ENCODE results near the gene PTPRN2.

PTPRN2 gene

GRCh38 chr7:158494643-158495042, 93.0 kb downstream of the PTPRN2 start:
- no peaks in the 10 kb centered on the region for H3K36me3 ChIP-seq (ENCODE audit: control insufficient read depth in 2 of 2, insufficient read depth in 2 of 2, low read length in 2 of 2)
- no peak overlapping the region for H3K4me3 ChIP-seq (ENCODE audit: low read length in 2 of 2)
- peaks cover 2 to 8% of the 10 kb centered on the region in 2 donors for H3K4me1 ChIP-seq (ENCODE audit: control insufficient read depth in 2 of 2, insufficient read depth in 2 of 2, low read length in 2 of 2)
- H3K9me3 ChIP-seq (ENCODE audit: control insufficient read depth in 2 of 2, low read length in 2 of 2), result no peaks in the 10 kb centered on the region
- H3K27ac ChIP-seq (ENCODE audit: low read depth in 2 of 2, low read length in 2 of 2), result no peak overlapping the region
- H3K27me3 ChIP-seq (ENCODE audit: control insufficient read depth in 2 of 2, insufficient read depth in 2 of 2, low read length in 2 of 2), result no peaks in the 10 kb centered on the region
- H3K9ac ChIP-seq (ENCODE audit: low read depth in 1 of 2, low read length in 2 of 2), result no peak overlapping the region

DNA sequence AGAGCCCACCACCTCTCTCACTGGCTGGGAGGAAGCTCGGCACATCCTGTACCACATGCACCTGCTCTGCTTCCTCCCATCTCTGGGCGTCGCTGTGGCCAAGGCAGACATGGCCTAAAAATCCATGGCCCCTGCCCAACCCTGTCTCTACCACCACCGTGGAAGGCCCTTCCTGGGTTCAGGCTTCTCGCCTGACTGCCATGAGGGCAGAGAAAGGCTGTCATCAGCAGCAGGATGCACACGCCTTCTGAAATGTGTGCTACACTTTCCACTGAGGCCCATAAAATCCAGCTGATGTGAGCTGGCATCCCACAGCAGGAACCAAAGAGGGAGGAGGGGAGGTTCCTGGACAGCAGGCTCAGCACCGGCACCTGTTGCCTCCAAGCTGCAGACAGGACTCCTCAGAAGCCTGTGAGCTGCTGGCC, 93.4 kb downstream of the PTPRN2 start:
- no peaks in the 10 kb centered on the region for H3K9me3 ChIP-seq (ENCODE audit: control insufficient read depth in 2 of 2, low read length in 2 of 2)
- peaks cover 2 to 8% of the 10 kb centered on the region in 2 donors for H3K4me1 ChIP-seq (ENCODE audit: control insufficient read depth in 2 of 2, insufficient read depth in 2 of 2, low read length in 2 of 2)
- no peaks in the 10 kb centered on the region for H3K27me3 ChIP-seq (ENCODE audit: control insufficient read depth in 2 of 2, insufficient read depth in 2 of 2, low read length in 2 of 2)
- H3K4me3 ChIP-seq (ENCODE audit: low read length in 2 of 2), result no peak overlapping the region
- H3K27ac ChIP-seq (ENCODE audit: low read depth in 2 of 2, low read length in 2 of 2), result no peak overlapping the region
- no peaks in the 10 kb centered on the region for H3K36me3 ChIP-seq (ENCODE audit: control insufficient read depth in 2 of 2, insufficient read depth in 2 of 2, low read length in 2 of 2)
- no peak overlapping the region for H3K9ac ChIP-seq (ENCODE audit: low read depth in 1 of 2, low read length in 2 of 2)

DNA sequence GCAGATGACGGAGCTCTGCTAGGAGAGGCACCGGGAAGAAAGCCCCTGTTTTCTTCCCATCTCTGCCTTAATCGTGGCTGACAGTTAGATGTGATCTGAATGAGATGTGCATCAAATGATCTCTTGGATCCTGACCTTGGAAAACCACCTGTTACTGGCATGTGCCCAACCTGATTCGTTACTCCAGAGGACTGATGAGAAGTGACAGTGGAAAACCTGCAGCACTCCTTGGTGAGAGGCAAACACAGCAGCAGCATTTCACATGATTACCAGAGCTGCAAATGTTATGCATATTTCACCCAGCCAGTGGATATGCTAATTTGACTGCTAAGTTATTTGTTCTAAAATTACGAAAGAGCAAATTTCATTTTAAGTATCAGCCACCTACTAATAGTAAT, 95.3 kb downstream of the PTPRN2 start:
- H3K36me3 ChIP-seq (ENCODE audit: control insufficient read depth in 2 of 2, insufficient read depth in 2 of 2, low read length in 2 of 2), result no peaks in the 10 kb centered on the region
- H3K9ac ChIP-seq (ENCODE audit: low read depth in 1 of 2, low read length in 2 of 2), result no peak overlapping the region
- peaks cover 0 to 2% of the 10 kb centered on the region in 2 donors for H3K4me1 ChIP-seq (ENCODE audit: control insufficient read depth in 2 of 2, insufficient read depth in 2 of 2, low read length in 2 of 2)
- H3K27ac ChIP-seq (ENCODE audit: low read depth in 2 of 2, low read length in 2 of 2), result no peak overlapping the region
- H3K27me3 ChIP-seq (ENCODE audit: control insufficient read depth in 2 of 2, insufficient read depth in 2 of 2, low read length in 2 of 2), result no peaks in the 10 kb centered on the region
- no peak overlapping the region for H3K4me3 ChIP-seq (ENCODE audit: low read length in 2 of 2)
- no peaks in the 10 kb centered on the region for H3K9me3 ChIP-seq (ENCODE audit: control insufficient read depth in 2 of 2, low read length in 2 of 2)

DNA sequence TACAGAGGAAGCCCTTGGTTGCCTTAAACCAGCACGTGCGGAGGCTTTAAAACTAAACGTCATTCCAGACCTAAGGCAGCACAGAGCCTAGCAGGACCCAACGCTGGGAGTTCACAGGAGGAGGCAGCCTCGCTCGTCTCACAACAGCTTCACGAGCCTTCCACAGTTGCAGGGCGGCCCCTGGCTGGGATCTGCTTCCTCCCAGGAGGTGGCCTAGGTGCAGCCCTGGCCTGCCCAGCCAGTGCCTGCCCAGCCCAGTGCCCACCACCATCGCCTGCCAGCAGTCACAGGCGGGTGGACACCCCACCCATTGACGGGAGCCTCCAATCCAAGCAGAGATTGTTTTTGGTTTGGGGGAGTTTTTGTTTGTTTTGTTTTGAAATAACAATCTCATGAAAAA, 96.5 kb downstream of the PTPRN2 start:
- H3K4me3 ChIP-seq (ENCODE audit: low read length in 2 of 2), result no peak overlapping the region
- H3K36me3 ChIP-seq (ENCODE audit: control insufficient read depth in 2 of 2, insufficient read depth in 2 of 2, low read length in 2 of 2), result no peaks in the 10 kb centered on the region
- H3K9ac ChIP-seq (ENCODE audit: low read depth in 1 of 2, low read length in 2 of 2), result no peak overlapping the region
- H3K9me3 ChIP-seq (ENCODE audit: control insufficient read depth in 2 of 2, low read length in 2 of 2), result no peaks in the 10 kb centered on the region
- no peaks in the 10 kb centered on the region for H3K4me1 ChIP-seq (ENCODE audit: control insufficient read depth in 2 of 2, insufficient read depth in 2 of 2, low read length in 2 of 2)
- no peak overlapping the region for H3K27ac ChIP-seq (ENCODE audit: low read depth in 2 of 2, low read length in 2 of 2)
- no peaks in the 10 kb centered on the region for H3K27me3 ChIP-seq (ENCODE audit: control insufficient read depth in 2 of 2, insufficient read depth in 2 of 2, low read length in 2 of 2)

DNA sequence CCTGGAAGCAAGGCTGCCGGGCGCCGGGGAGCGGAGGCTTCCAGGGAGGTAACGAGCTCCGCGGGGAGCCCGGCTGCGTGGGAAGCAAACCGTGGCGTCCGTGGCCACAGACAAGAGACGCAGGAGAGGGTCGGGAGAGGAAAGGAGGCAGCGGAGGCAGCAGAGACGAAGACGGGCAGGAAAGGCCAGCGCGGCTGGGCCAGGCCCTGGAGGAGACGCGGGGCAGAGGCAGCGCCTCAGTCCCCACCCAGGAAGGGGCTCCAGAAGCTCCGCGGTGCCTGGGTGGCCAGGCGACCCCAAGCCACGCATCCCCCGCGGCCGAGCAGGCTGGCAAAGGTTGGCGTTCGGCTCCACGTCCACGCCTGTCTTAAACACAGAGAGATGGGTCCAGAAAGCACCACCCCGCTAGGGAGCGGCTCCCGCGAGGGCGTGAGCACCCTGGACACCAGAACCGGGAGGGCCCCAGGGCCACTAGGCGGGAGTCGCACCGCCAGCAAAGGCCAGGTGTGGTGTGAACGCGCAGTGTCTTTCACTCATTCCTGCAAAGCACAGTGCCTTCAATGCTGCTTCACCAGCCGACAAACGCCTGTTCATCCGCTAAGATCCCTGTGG, 97.3 kb downstream of the PTPRN2 start:
- H3K9me3 ChIP-seq (ENCODE audit: control insufficient read depth in 2 of 2, low read length in 2 of 2), result no peaks in the 10 kb centered on the region
- H3K4me1 ChIP-seq (ENCODE audit: control insufficient read depth in 2 of 2, insufficient read depth in 2 of 2, low read length in 2 of 2), result no peaks in the 10 kb centered on the region
- H3K9ac ChIP-seq (ENCODE audit: low read depth in 1 of 2, low read length in 2 of 2), result no peak overlapping the region
- no peak overlapping the region for H3K27ac ChIP-seq (ENCODE audit: low read depth in 2 of 2, low read length in 2 of 2)
- H3K36me3 ChIP-seq (ENCODE audit: control insufficient read depth in 2 of 2, insufficient read depth in 2 of 2, low read length in 2 of 2), result no peaks in the 10 kb centered on the region
- H3K4me3 ChIP-seq (ENCODE audit: low read length in 2 of 2), result no peak overlapping the region
- no peaks in the 10 kb centered on the region for H3K27me3 ChIP-seq (ENCODE audit: control insufficient read depth in 2 of 2, insufficient read depth in 2 of 2, low read length in 2 of 2)

GRCh38 chr7:158489462-158490155, 98.0 kb downstream of the PTPRN2 start:
- Histone ChIP-seq H3K4me1 (ENCODE audit: control insufficient read depth in 2 of 2, insufficient read depth in 2 of 2, low read length in 2 of 2) (no peaks in the 10 kb centered on the region), H3K9me3 (ENCODE audit: control insufficient read depth in 2 of 2, low read length in 2 of 2) (no peaks in the 10 kb centered on the region), H3K4me3 (ENCODE audit: low read length in 2 of 2) (no peak overlapping the region), H3K36me3 (ENCODE audit: control insufficient read depth in 2 of 2, insufficient read depth in 2 of 2, low read length in 2 of 2) (no peaks in the 10 kb centered on the region), H3K27me3 (ENCODE audit: control insufficient read depth in 2 of 2, insufficient read depth in 2 of 2, low read length in 2 of 2) (no peaks in the 10 kb centered on the region), H3K9ac (ENCODE audit: low read depth in 1 of 2, low read length in 2 of 2) (no peak overlapping the region), H3K27ac (ENCODE audit: low read depth in 2 of 2, low read length in 2 of 2) (no peak overlapping the region)

DNA sequence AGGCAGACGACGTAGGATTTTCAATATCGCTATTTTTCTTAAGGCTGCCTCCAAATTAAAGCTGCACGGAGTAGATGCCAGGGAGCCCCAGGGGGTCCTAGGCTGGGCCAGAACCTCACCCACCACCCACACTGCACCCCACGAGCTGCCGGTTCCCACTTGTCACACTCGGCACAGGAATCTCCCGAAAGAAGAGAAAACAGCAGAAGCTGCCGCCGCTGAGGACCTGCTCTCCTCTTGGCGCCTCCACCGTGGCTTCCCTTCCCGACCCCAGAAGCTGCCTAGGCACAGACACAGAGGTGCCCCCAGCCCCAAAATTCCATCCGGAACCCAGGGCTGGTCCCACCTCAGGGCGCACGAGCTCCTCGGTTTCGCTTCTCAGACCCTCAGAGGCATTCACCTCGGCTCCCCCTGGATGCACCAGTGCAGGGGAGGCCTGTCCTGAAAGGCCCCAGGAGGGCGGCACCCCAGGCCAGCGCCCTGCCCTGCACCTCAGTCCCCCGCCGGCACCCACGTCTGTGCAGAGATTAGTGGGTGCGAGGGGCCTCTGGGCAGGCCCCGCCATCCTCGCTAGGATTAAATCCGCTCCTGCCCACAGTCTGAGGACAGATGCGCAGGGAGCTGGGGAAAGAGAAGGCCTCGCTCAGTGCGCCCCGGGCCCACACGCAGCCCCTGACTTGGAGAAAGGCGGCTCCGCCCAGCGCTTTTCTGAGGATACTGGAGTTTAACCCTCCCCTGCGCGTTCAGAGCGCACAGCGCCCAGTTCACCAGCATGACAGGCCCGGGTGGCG, 99.2 kb downstream of the PTPRN2 start:
- H3K9ac ChIP-seq (ENCODE audit: low read depth in 1 of 2, low read length in 2 of 2), result no peak overlapping the region
- no peaks in the 10 kb centered on the region for H3K9me3 ChIP-seq (ENCODE audit: control insufficient read depth in 2 of 2, low read length in 2 of 2)
- no peaks in the 10 kb centered on the region for H3K27me3 ChIP-seq (ENCODE audit: control insufficient read depth in 2 of 2, insufficient read depth in 2 of 2, low read length in 2 of 2)

DNA sequence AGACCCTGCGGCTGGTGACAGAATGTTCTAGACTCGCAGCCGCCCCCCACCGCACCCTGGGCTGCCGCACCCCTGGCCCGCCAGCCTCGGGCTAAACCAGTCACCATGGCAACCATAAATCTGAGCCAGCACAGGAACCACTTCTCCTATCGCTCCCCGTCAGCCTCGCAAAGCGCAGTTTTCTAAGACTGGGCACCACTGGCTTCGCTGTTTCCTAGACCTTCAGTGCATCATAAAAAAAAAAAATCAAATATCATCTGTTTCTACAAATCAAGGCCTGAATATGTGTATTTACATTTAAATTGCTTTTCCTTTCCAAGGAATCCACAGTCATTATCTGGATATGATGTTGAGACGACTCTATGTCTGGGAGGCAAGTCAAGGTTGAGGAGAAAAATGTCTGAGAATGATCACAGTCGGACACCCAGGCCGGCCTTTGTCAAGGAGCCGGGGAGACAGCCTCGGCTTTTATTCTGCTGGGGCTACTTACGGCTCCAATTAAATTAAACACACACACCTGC, 99.9 kb downstream of the PTPRN2 start:
- no peaks in the 10 kb centered on the region for H3K36me3 ChIP-seq (ENCODE audit: control insufficient read depth in 2 of 2, insufficient read depth in 2 of 2, low read length in 2 of 2)
- no peak overlapping the region for H3K27ac ChIP-seq (ENCODE audit: low read depth in 2 of 2, low read length in 2 of 2)
- H3K9me3 ChIP-seq (ENCODE audit: control insufficient read depth in 2 of 2, low read length in 2 of 2), result no peaks in the 10 kb centered on the region
- H3K27me3 ChIP-seq (ENCODE audit: control insufficient read depth in 2 of 2, insufficient read depth in 2 of 2, low read length in 2 of 2), result no peaks in the 10 kb centered on the region
- H3K9ac ChIP-seq (ENCODE audit: low read depth in 1 of 2, low read length in 2 of 2), result no peak overlapping the region
- H3K4me1 ChIP-seq (ENCODE audit: control insufficient read depth in 2 of 2, insufficient read depth in 2 of 2, low read length in 2 of 2), result no peaks in the 10 kb centered on the region
- H3K4me3 ChIP-seq (ENCODE audit: low read length in 2 of 2), result no peak overlapping the region

More for the DNA sequence above, 99.2 kb downstream of the PTPRN2 start:
- Histone ChIP-seq H3K4me1 (ENCODE audit: control insufficient read depth in 2 of 2, insufficient read depth in 2 of 2, low read length in 2 of 2) (no peaks in the 10 kb centered on the region), H3K36me3 (ENCODE audit: control insufficient read depth in 2 of 2, insufficient read depth in 2 of 2, low read length in 2 of 2) (no peaks in the 10 kb centered on the region), H3K4me3 (ENCODE audit: low read length in 2 of 2) (no peak overlapping the region), H3K27ac (ENCODE audit: low read depth in 2 of 2, low read length in 2 of 2) (no peak overlapping the region)

- Histone ChIP-seq H3K27me3 (ENCODE audit: control insufficient read depth in 2 of 2, insufficient read depth in 2 of 2, low read length in 2 of 2) (no peaks in the 10 kb centered on the region), H3K9me3 (ENCODE audit: control insufficient read depth in 2 of 2, low read length in 2 of 2) (no peaks in the 10 kb centered on the region), H3K9ac (ENCODE audit: low read depth in 1 of 2, low read length in 2 of 2) (no peak overlapping the region), H3K4me3 (ENCODE audit: low read length in 2 of 2) (no peak overlapping the region), H3K36me3 (ENCODE audit: control insufficient read depth in 2 of 2, insufficient read depth in 2 of 2, low read length in 2 of 2) (no peaks in the 10 kb centered on the region), H3K27ac (ENCODE audit: low read depth in 2 of 2, low read length in 2 of 2) (no peak overlapping the region), H3K4me1 (ENCODE audit: control insufficient read depth in 2 of 2, insufficient read depth in 2 of 2, low read length in 2 of 2) (no peaks in the 10 kb centered on the region)
These were observed 100.7 kb downstream of the PTPRN2 start for GRCh38 chr7:158486919-158487318.
